HepG2 (cell line): ENCODE data around the gene GRM8. TPM values are rescaled to one million over a fixed set of nuclear protein-coding genes. Genes with fewer than 3 reads are reported as not detected.

Experiments used
- ATAC-seq: fragments of 200-7000 bp; cut with Tn5 transposase; 3 replicates; pipeline ENCODE4 v1.9.1; 2020; ENCODE audit warnings: mild to moderate bottlenecking, moderate library complexity
- BruUV-seq: library from RNA; stranded (reverse); fragments of 400-500 nt; replicated peaks from 2 replicates; lab custom pipeline; 2021; lab: Mats Ljungman, UMichigan
- CTCF ChIA-PET: fragments of 300-600 bp; formaldehyde crosslinking; extraction: SDS; loops from one replicate; lab custom pipeline; 2021; ENCODE audit warnings: low total read pairs, inconsistent platforms, low intra/inter-chr PET ratio; lab: Yijun Ruan, JAX
- POLR2A ChIA-PET: fragments of 350-600 bp; sonication (Branson Sonifier 250); formaldehyde crosslinking; loops from one replicate; lab custom pipeline; 2020; ENCODE audit warnings: antibody characterized with exemption, inconsistent platforms; lab: Yijun Ruan, JAX
- DNase-seq: peaks from one replicate; pipeline ENCODE4 v3.0.0-alpha.2; 2015; ENCODE audit warnings: low spot score
- FAIRE-seq: peaks from 3 replicates; lab custom pipeline; 2011; peaks lifted over from hg19 to GRCh38; lab: Jason Lieb, UNC
- H2AFZ ChIP-seq: one replicate; pipeline ENCODE4 v1.6.1; 2011; ENCODE audit warnings: low read length, inconsistent platforms
- H3K27ac ChIP-seq: fragments of 300-600 bp; 3 replicates; pipeline ENCODE4 v1.8.0; 2011; ENCODE audit warnings: mixed run types, mild to moderate bottlenecking, mixed read lengths, low read length, inconsistent platforms; ENCODE audit not compliant: insufficient read depth; ENCODE audit errors: extremely low read length
- H3K27me3 ChIP-seq, 2 experiments: fragments of 200-600 bp in 1 of 2; 2 replicates in 1 of 2; 3 replicates in 1 of 2; pipeline versions ENCODE4 v1.6.0 to v1.8.0; 2011; ENCODE audit warnings: low read length in 2 of 2, mild to moderate bottlenecking in 2 of 2, moderate library complexity in 2 of 2, inconsistent platforms in 1 of 2; ENCODE audit not compliant: insufficient read depth in 2 of 2, control insufficient read depth in 1 of 2
- H3K36me3 ChIP-seq, 2 experiments: fragments of 200-600 bp in 1 of 2; replicated peaks in 1 of 2; 2 replicates in 1 of 2; 3 replicates in 1 of 2; pipeline versions ENCODE4 v1.5.1 to v1.8.0; 2011; ENCODE audit warnings: low read length in 2 of 2, inconsistent platforms in 1 of 2; ENCODE audit not compliant: insufficient read depth in 2 of 2, control insufficient read depth in 1 of 2
- H3K4me1 ChIP-seq: 2 replicates; pipeline ENCODE4 v1.5.1; 2012; ENCODE audit warnings: low read length, inconsistent platforms; ENCODE audit not compliant: insufficient read depth
- H3K4me2 ChIP-seq: 2 replicates; pipeline ENCODE4 v1.6.0; 2011; ENCODE audit warnings: low read depth, low read length, inconsistent platforms
- H3K4me3 ChIP-seq, 3 experiments: fragments of 200-600 bp in 1 of 3; sonication (generic), shearing (Covaris generic) in 1 of 3; replicated peaks in 1 of 3; 2 replicates each; pipeline ENCODE4 v1.5.1; 2011 to 2016; ENCODE audit warnings: low read length in 3 of 3, inconsistent platforms in 2 of 3, low read depth in 2 of 3, mild to moderate bottlenecking in 2 of 3, control low read depth in 1 of 3, mixed read lengths in 1 of 3; ENCODE audit not compliant: insufficient read depth in 1 of 3
- H3K79me2 ChIP-seq: one replicate; pipeline ENCODE4 v1.6.1; 2011; ENCODE audit warnings: low read length, inconsistent platforms; ENCODE audit not compliant: insufficient read depth
- H3K9ac ChIP-seq: 2 replicates; pipeline ENCODE4 v1.6.0; 2011; ENCODE audit warnings: mild to moderate bottlenecking, low read depth, low read length, inconsistent platforms; ENCODE audit not compliant: insufficient read depth
- H3K9me3 ChIP-seq: 2 replicates; pipeline ENCODE4 v1.5.1; 2012; ENCODE audit warnings: mild to moderate bottlenecking, low read length
- H4K20me1 ChIP-seq: 2 replicates; pipeline ENCODE4 v1.6.0; 2011; ENCODE audit warnings: inconsistent platforms, mild to moderate bottlenecking, low read length, moderate library complexity; ENCODE audit not compliant: insufficient read depth
- ATF7 ChIP-seq, 2 experiments: fragments of 450-650 bp in 1 of 2; sonication (generic) in 1 of 2; formaldehyde crosslinking in 1 of 2; IDR thresholded peaks; 2 replicates each; pipeline versions ENCODE4 v1.4.0 to v1.6.1; 2016 to 2020; ENCODE audit warnings: antibody characterized with exemption in 1 of 2, mild to moderate bottlenecking in 1 of 2, missing genetic modification reagents in 1 of 2
- ATRX ChIP-seq: sonication (generic); formaldehyde crosslinking; IDR thresholded peaks from 2 replicates; pipeline ENCODE4 v1.4.0; 2020; ENCODE audit warnings: missing genetic modification reagents, borderline replicate concordance
- CHD4 ChIP-seq: fragments of 200-600 bp; sonication (generic); IDR thresholded peaks from 2 replicates; pipeline ENCODE4 v1.7.0; 2017; ENCODE audit warnings: mild to moderate bottlenecking, low read length, borderline replicate concordance
- GPN1 ChIP-seq: sonication (generic); formaldehyde crosslinking; IDR thresholded peaks from 2 replicates; pipeline ENCODE4 v1.5.1; 2020; ENCODE audit warnings: missing genetic modification reagents, borderline replicate concordance
- HMGA1 ChIP-seq: sonication (generic); formaldehyde crosslinking; conservative IDR thresholded peaks from 2 replicates; pipeline ENCODE4 v1.4.0; 2020; ENCODE audit warnings: missing genetic modification reagents
- IRF2 ChIP-seq: IDR thresholded peaks from 2 replicates; pipeline ENCODE4 v1.6.1; 2018; ENCODE audit warnings: missing genetic modification reagents, missing compliant biosample characterization
- KLF15 ChIP-seq: sonication (generic); formaldehyde crosslinking; IDR thresholded peaks from 2 replicates; pipeline ENCODE4 v1.8.1; 2023; ENCODE audit warnings: borderline replicate concordance, mild to moderate bottlenecking, inconsistent platforms, missing genetic modification reagents, mixed read lengths
- MIXL1 ChIP-seq: IDR thresholded peaks from 2 replicates; pipeline ENCODE4 v1.6.1; 2016
- MTF1 ChIP-seq: sonication (generic); formaldehyde crosslinking; IDR thresholded peaks from 2 replicates; pipeline ENCODE4 v1.5.0; 2020; ENCODE audit warnings: missing genetic modification reagents
- NFKBIZ ChIP-seq: IDR thresholded peaks from 2 replicates; pipeline ENCODE4 v1.6.1; 2018; ENCODE audit warnings: missing genetic modification reagents, missing compliant biosample characterization
- SP5 ChIP-seq: IDR thresholded peaks from 2 replicates; pipeline ENCODE4 v1.6.1; 2016; ENCODE audit warnings: low read depth, borderline replicate concordance
- U2AF1 ChIP-seq: fragments of 200-400 bp; formaldehyde crosslinking; optimal IDR thresholded peaks from 2 replicates; pipeline ENCODE3; 2017; ENCODE audit warnings: mild to moderate bottlenecking, low read depth, low read length
- ZFP36L2 ChIP-seq: sonication (generic); formaldehyde crosslinking; IDR thresholded peaks from 2 replicates; pipeline ENCODE4 v1.4.0; 2020; ENCODE audit warnings: missing genetic modification reagents
- ZFX ChIP-seq: sonication (generic); formaldehyde crosslinking; IDR thresholded peaks from 2 replicates; pipeline ENCODE4 v1.4.0; 2020; ENCODE audit warnings: mild to moderate bottlenecking, low read depth, missing genetic modification reagents, moderate library complexity
- ZNF264 ChIP-seq: sonication (generic); formaldehyde crosslinking; IDR thresholded peaks from 2 replicates; pipeline ENCODE4 v1.4.0; 2020; ENCODE audit warnings: missing genetic modification reagents
- ZNF414 ChIP-seq: sonication (generic); formaldehyde crosslinking; IDR thresholded peaks from 2 replicates; pipeline ENCODE4 v1.5.0; 2020; ENCODE audit warnings: missing genetic modification reagents
- ZNF580 ChIP-seq: IDR thresholded peaks from 2 replicates; pipeline ENCODE4 v1.6.1; 2016; ENCODE audit warnings: low read depth, borderline replicate concordance
- ZNF710 ChIP-seq: sonication (generic); formaldehyde crosslinking; IDR thresholded peaks from 2 replicates; pipeline ENCODE4 v1.5.0; 2020; ENCODE audit warnings: mild to moderate bottlenecking, missing genetic modification reagents, borderline replicate concordance
- ZNF749 ChIP-seq: sonication (generic); formaldehyde crosslinking; IDR thresholded peaks from 2 replicates; pipeline ENCODE4 v1.8.0; 2022; ENCODE audit warnings: mild to moderate bottlenecking, missing genetic modification reagents, moderate library complexity, borderline replicate concordance
- WGBS: methylation state at CpG from one replicate; pipeline ENCODE4 v1.1.6; 2017; ENCODE audit warnings: low lambda C conversion rate; 5-methylcytosine and 5-hydroxymethylcytosine counted together
- in situ Hi-C: cut with HindIII; loops from 2 replicates; pipeline ENCODE4 v1.10.0; 2017; ENCODE audit warnings: low pct_unique_long_range_greater_than_20kb; ENCODE audit not compliant: extremely low pct_ligation_motif_present
- intact Hi-C: fragments of 100-400 bp; cut with micrococcal nuclease; formaldehyde crosslinking; loops from one replicate; pipeline ENCODE4 v1.10.0; 2022; ENCODE audit not compliant: unreplicated experiment
- polyA plus RNA-seq, 8 experiments: library from polyadenylated mRNA; depleted of rRNA in 3 of 8; stranded (reverse) in 7 of 8; unstranded in 1 of 8; fragments of >200 nt; fragmentation: Illumina TruSeq in 4 of 8; extraction: Trizol in 4 of 8; gene quantifications; 2 replicates each; pipeline versions ENCODE4 v1.2.1 to v1.2.3, GENCODE V29; 2011 to 2016; ENCODE audit warnings: low read depth in 4 of 8, missing spikeins in 1 of 8, mixed read lengths in 1 of 8; ENCODE audit not compliant: insufficient read depth in 1 of 8
- total RNA-seq, 5 experiments: library from RNA; depleted of rRNA; stranded (reverse); fragments of >200 nt; fragmentation: Illumina TruSeq; extraction: Trizol; gene quantifications; 2 replicates each; pipeline ENCODE4 v1.2.3, GENCODE V29; 2016; ENCODE audit warnings: low read depth in 1 of 5

GRM8 gene
- total and polyA plus RNA-seq, 2 of the 13 experiments (the other 11 are each of a cell fraction or from before 2014, with no cell fraction given) = not detected

- Histone ChIP-seq H3K4me2 (no peak overlapping the region), H3K9ac (no peak overlapping the region), H3K4me3 (no peak overlapping the region), H3K27me3 (no peaks in the 10 kb centered on the region), H3K9me3 (peaks cover 90% of the 10 kb centered on the region), H3K79me2 (no peaks in the 10 kb centered on the region), H4K20me1 (no peaks in the 10 kb centered on the region), H2AFZ (no peak overlapping the region), H3K36me3 (no peaks in the 10 kb centered on the region), H3K4me1 (no peaks in the 10 kb centered on the region), H3K27ac (no peak overlapping the region)
- WGBS = 9% methylated on average over 3 of the region's 3 CpGs
- FAIRE-seq (no peak), ATAC-seq (no peak), DNase-seq (no peak)
- TF ChIP-seq ZNF264 (CRISPR knock-in tag) (no peak), HMGA1 (CRISPR knock-in tag) (no peak), IRF2 (CRISPR knock-in tag) (no peak), KLF15 (no peak), GPN1 (CRISPR knock-in tag) (no peak), ATRX (CRISPR knock-in tag) (no peak), NFKBIZ (no peak), ZNF414 (CRISPR knock-in tag) (no peak), U2AF1 (no peak), ATF7 (IDR thresholded peaks at IDR 0.05) (no peak), ATF7 (CRISPR knock-in tag; IDR thresholded peaks at IDR 0.05) (no peak), ZNF749 (CRISPR knock-in tag) (no peak), ZNF710 (CRISPR knock-in tag) (no peak), MIXL1 (no peak), CHD4 (no peak), ZFP36L2 (CRISPR knock-in tag) (no peak), ZFX (CRISPR knock-in tag) (no peak), MTF1 (CRISPR knock-in tag) (no peak), SP5 (no peak), ZNF580 (no peak)
- intact Hi-C loops = no loop called here
- no TSS peak for BruUV-seq
- CTCF ChIA-PET = no interaction called here
- in situ Hi-C loops = no loop called here
- POLR2A ChIA-PET = no interaction called here
These were observed 723.5 kb downstream of the GRM8 start for GRCh38 chr7:126529254-126529653.
